Stomach (tissue), 9 donors: ENCODE results near the gene ASIC5. TPM values are rescaled to one million over a fixed set of nuclear protein-coding genes. Genes with fewer than 3 reads are reported as not detected.
A peak's percentile ranks its signal among the peaks of the same experiment; 100 is the strongest.

Experiments
- DNase-seq, 2 donors: peaks; one replicate each; pipeline versions ENCODE4 v3.0.0 to v3.0.0-alpha.2; 2013 to 2019
- H3K27ac ChIP-seq, 5 donors: fragments of 200-600 bp in 4 of 5; sonication (generic) in 4 of 5; one replicate each; pipeline ENCODE4 v1.5.1; 2013 to 2019; ENCODE audit warnings: mild to moderate bottlenecking in 1 of 5, moderate library complexity in 1 of 5
- H3K27me3 ChIP-seq, 3 donors: fragments of 200-600 bp; sonication (generic); one replicate each; pipeline ENCODE4 v1.5.1; 2017 to 2019; ENCODE audit warnings: mixed run types in 1 of 3
- H3K36me3 ChIP-seq, 4 donors: fragments of 200-600 bp; sonication (generic); 1 replicate in 3 of 4; 2 replicates in 1 of 4; pipeline ENCODE4 v1.5.1; 2016 to 2019
- H3K4me1 ChIP-seq, 4 donors: fragments of 200-600 bp; sonication (generic); one replicate each; pipeline ENCODE4 v1.5.1; 2016 to 2019
- H3K4me3 ChIP-seq, 4 donors: fragments of 200-600 bp; sonication (generic) in 3 of 4; one replicate each; pipeline ENCODE4 v1.5.1; 2016 to 2019; ENCODE audit warnings: mild to moderate bottlenecking in 1 of 4
- H3K9me3 ChIP-seq, 4 donors: fragments of 200-600 bp; sonication (generic); one replicate each; pipeline ENCODE4 v1.5.1; 2016 to 2019
- EP300 ChIP-seq: sonication (generic); formaldehyde crosslinking; IDR thresholded peaks from one replicate; pipeline ENCODE4 v1.6.1; 2017; ENCODE audit warnings: antibody characterized with exemption
- POLR2A ChIP-seq, 4 donors: fragments of 450-650 bp; IDR thresholded peaks; one replicate each; pipeline ENCODE4 v1.6.1; 2016; ENCODE audit warnings: antibody characterized with exemption in 4 of 4, control low read depth in 2 of 4, mild to moderate bottlenecking in 1 of 4, moderate library complexity in 1 of 4
- POLR2AphosphoS5 ChIP-seq, 3 donors: sonication (generic); formaldehyde crosslinking; IDR thresholded peaks; one replicate each; pipeline ENCODE4 v1.6.1; 2016; ENCODE audit warnings: antibody characterized with exemption in 3 of 3
- WGBS, 5 donors: extraction: QIAGEN DNeasy Blood & Tissue Kit in 3 of 5; methylation state at CpG; one replicate each; pipeline versions ENCODE4 v1.1.5 to v1.1.7; 2013 to 2018; 5-methylcytosine and 5-hydroxymethylcytosine counted together
- intact Hi-C: fragments of 100-400 bp; cut with DNase I; formaldehyde crosslinking; loops from one replicate; pipeline ENCODE4 v1.15.1; 2023; ENCODE audit warnings: low total_unique reads
- polyA plus RNA-seq, 3 donors: library from polyadenylated mRNA; stranded (reverse); fragments of 200-250 nt; gene quantifications; one replicate each; pipeline ENCODE4 v1.2.3, GENCODE V29; 2013
- total RNA-seq, 5 donors: library from RNA; depleted of rRNA; stranded (reverse); fragments of >200 nt; gene quantifications; one replicate each; pipeline versions ENCODE4 v1.1.0 to v1.2.3, GENCODE V29; 2014 to 2016
- TF ChIP-seq, protein P1 (sequence below), 7 experiments: fragments of 450-650 bp in 4 of 7; fragments of 200-600 bp in 3 of 7; sonication (generic) in 3 of 7; IDR thresholded peaks; one replicate each; pipeline ENCODE4 v1.5.1; 2016 to 2019; ENCODE audit warnings: antibody characterized with exemption in 7 of 7, control low read depth in 2 of 7, mild to moderate bottlenecking in 1 of 7
- donor health status: healthy with polysubstance abuse.
- donor health status: Bipolar disorder and iron deficiency.
- donor health status: healthy.

The ASIC5 gene
- total and polyA plus RNA-seq, 8 donors, result not detected

DNA sequence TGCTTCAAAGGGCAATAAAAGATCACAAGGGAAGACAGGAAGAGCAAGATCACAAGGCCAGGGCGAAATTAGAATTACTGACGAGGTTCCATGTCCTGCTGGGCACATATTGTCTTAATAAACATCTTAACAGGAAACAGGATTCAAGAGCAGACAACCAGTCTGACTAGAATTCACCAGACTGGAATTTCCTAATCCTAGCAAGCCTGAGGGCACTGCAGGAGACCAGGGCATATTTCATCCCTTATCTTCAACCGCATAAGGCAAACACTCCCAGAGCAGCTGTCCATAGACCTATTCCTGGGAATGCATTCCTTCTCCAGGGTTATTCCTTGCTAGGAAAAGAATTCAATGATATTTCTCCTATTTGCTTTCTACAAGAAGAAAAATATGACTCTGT, 25.0 kb upstream of the ASIC5 start:
- TF ChIP-seq POLR2A (IDR thresholded peaks at IDR 0.05), result no peak
- TF ChIP-seq EP300, result no peak
- TF ChIP-seq POLR2AphosphoS5 (IDR thresholded peaks at IDR 0.05), result no peak
- TF ChIP-seq, protein P1, sequence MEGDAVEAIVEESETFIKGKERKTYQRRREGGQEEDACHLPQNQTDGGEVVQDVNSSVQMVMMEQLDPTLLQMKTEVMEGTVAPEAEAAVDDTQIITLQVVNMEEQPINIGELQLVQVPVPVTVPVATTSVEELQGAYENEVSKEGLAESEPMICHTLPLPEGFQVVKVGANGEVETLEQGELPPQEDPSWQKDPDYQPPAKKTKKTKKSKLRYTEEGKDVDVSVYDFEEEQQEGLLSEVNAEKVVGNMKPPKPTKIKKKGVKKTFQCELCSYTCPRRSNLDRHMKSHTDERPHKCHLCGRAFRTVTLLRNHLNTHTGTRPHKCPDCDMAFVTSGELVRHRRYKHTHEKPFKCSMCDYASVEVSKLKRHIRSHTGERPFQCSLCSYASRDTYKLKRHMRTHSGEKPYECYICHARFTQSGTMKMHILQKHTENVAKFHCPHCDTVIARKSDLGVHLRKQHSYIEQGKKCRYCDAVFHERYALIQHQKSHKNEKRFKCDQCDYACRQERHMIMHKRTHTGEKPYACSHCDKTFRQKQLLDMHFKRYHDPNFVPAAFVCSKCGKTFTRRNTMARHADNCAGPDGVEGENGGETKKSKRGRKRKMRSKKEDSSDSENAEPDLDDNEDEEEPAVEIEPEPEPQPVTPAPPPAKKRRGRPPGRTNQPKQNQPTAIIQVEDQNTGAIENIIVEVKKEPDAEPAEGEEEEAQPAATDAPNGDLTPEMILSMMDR (IDR thresholded peaks at IDR 0.05), result no peak

DNA sequence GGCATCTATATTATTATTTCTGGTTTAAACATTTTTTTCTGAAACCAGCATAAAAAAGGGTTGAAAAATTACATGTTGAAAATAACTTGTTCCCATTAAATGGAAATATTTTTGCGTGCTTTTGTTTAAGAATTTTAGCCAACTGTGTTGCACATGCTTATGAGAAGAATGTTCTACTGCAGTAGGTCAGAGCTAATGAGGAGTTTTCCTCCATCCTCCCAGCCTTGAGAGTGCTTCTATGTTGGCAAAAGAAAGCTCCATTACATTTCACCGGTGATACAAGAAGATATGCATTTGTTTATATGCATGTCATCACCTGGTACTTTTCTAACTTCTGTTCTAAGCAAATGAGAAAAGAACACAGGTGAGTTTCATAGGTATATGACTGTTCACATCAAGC, 23.9 kb upstream of the ASIC5 start:
- no peak for TF ChIP-seq POLR2AphosphoS5 (IDR thresholded peaks at IDR 0.05)
- no peak for TF ChIP-seq POLR2A (IDR thresholded peaks at IDR 0.05)
- 71 to 89% (median 81%) methylated on average over 2 of the region's 2 CpGs for WGBS, 5 donors
- DNase-seq, result no peak
- no peaks in the 10 kb centered on the region for H3K4me1 ChIP-seq
- H3K9me3 ChIP-seq, result no peaks in the 10 kb centered on the region
- H3K27ac ChIP-seq, result no peak overlapping the region
- H3K27me3 ChIP-seq, result no peaks in the 10 kb centered on the region
- no peaks in the 10 kb centered on the region for H3K36me3 ChIP-seq
- H3K4me3 ChIP-seq, result no peak overlapping the region
- intact Hi-C loops, result no loop called here

More for the DNA sequence above, 25.0 kb upstream of the ASIC5 start:
- H3K4me1 ChIP-seq, result no peaks in the 10 kb centered on the region
- H3K4me3 ChIP-seq, result no peak overlapping the region
- no peak for DNase-seq
- no peaks in the 10 kb centered on the region for H3K9me3 ChIP-seq
- WGBS, 5 donors, result 67 to 75% (median 72%) methylated on average over 3 of the region's 3 CpGs
- no peaks in the 10 kb centered on the region for H3K27me3 ChIP-seq
- no peaks in the 10 kb centered on the region for H3K36me3 ChIP-seq
- intact Hi-C loops, result no loop called here
- H3K27ac ChIP-seq, result no peak overlapping the region

- no peaks in the 10 kb centered on the region for H3K36me3 ChIP-seq
- H3K27me3 ChIP-seq, result no peaks in the 10 kb centered on the region
- DNase-seq, result peak in 1 of 2 donors; percentile 42
- 35 to 55% (median 41%) methylated on average over 5 of the region's 5 CpGs for WGBS, 5 donors
- H3K9me3 ChIP-seq, result no peaks in the 10 kb centered on the region
- no peak overlapping the region for H3K27ac ChIP-seq
- H3K4me3 ChIP-seq, result no peak overlapping the region
- TF ChIP-seq POLR2AphosphoS5 (IDR thresholded peaks at IDR 0.05) (peak in 1 of 3 donors; percentile 41), POLR2A (IDR thresholded peaks at IDR 0.05) (no peak)
- TF ChIP-seq, protein P1 (IDR thresholded peaks at IDR 0.05), result no peak
- intact Hi-C loops, result no loop called here
- no peaks in the 10 kb centered on the region for H3K4me1 ChIP-seq
Measured at GRCh38 chr4:155889031-155889793, 23.1 kb upstream of the ASIC5 start.

GRCh38 chr4:155887847-155888570, 21.9 kb upstream of the ASIC5 start:
- Histone ChIP-seq H3K4me1 (no peaks in the 10 kb centered on the region), H3K4me3 (no peak overlapping the region), H3K36me3 (no peaks in the 10 kb centered on the region), H3K27ac (no peak overlapping the region), H3K9me3 (no peaks in the 10 kb centered on the region), H3K27me3 (no peaks in the 10 kb centered on the region)
- TF ChIP-seq POLR2A (IDR thresholded peaks at IDR 0.05), result no peak
- TF ChIP-seq, protein P1 (IDR thresholded peaks at IDR 0.05), result no peak
- TF ChIP-seq EP300, result no peak
- TF ChIP-seq POLR2AphosphoS5 (IDR thresholded peaks at IDR 0.05), result no peak
- intact Hi-C loops, result no loop called here
- DNase-seq, result no peak
- WGBS, 5 donors, result 63 to 75% (median 64%) methylated on average over 5 to 6 of the region's 6 CpGs

GRCh38 chr4:155887045-155887444, 21.0 kb upstream of the ASIC5 start:
- H3K4me3 ChIP-seq, result no peak overlapping the region
- no peaks in the 10 kb centered on the region for H3K9me3 ChIP-seq
- no peak overlapping the region for H3K27ac ChIP-seq
- no peak for DNase-seq
- H3K36me3 ChIP-seq, result no peaks in the 10 kb centered on the region
- WGBS, 5 donors, result 40 to 64% (median 53%) methylated on average over 1 of the region's 1 CpG
- no peaks in the 10 kb centered on the region for H3K27me3 ChIP-seq
- intact Hi-C loops, result no loop called here
- TF ChIP-seq POLR2AphosphoS5 (IDR thresholded peaks at IDR 0.05) (no peak), POLR2A (IDR thresholded peaks at IDR 0.05) (no peak), EP300 (no peak)
- TF ChIP-seq, protein P1 (IDR thresholded peaks at IDR 0.05), result no peak
- no peaks in the 10 kb centered on the region for H3K4me1 ChIP-seq
